Measurements from ENCODE around the gene USP43.

DNA sequence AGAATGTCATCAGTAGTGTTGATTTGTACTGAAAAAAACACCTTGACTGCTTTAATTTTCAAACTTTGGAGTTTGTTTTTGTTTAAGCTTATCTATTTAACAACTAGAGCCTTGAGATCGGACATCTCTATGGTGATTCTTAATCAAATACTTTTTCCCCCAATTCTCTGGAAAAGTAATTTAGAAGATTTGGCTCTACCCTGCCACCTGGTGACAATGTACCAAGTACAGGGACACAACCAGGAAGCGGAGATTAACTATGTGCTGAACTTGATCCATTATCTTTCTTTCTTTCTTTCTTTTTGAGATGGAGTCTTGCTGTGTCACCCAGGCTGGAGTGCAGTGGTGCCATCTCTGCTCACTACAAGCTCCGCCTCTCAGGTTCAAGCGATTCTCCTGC lies 30.8 kb downstream of the USP43 start:
- TF ChIP-seq CTCF (IDR thresholded peaks at IDR 0.05) (peak; percentile 38), EZH2 (IDR thresholded peaks at IDR 0.05) (no peak)

All from neural progenitor cell (in vitro differentiated cells).